OCI-LY7 (cell line): ENCODE measurements around the gene ST14. TPM values are rescaled to one million over a fixed set of nuclear protein-coding genes. Genes with fewer than 3 reads are reported as not detected.

Experiments
- BruUV-seq: library from RNA; stranded (reverse); fragments of 400-500 nt; replicated peaks from 2 replicates; lab custom pipeline; 2021; lab: Mats Ljungman, UMichigan
- CTCF ChIA-PET: fragments of 300-600 bp; sonication (Branson Sonifier 250); formaldehyde crosslinking; loops from one replicate; lab custom pipeline; 2022; ENCODE audit warnings: antibody characterized with exemption; ENCODE audit not compliant: unreplicated experiment; lab: Charles Lee
- POLR2A ChIA-PET: fragments of 300-600 bp; sonication (Branson Sonifier 250); formaldehyde crosslinking; loops from one replicate; lab custom pipeline; 2022; ENCODE audit warnings: antibody characterized with exemption; lab: Charles Lee
- DNase-seq: peaks from one replicate; pipeline ENCODE4 v3.0.0-alpha.2; 2015; ENCODE audit warnings: low spot score
- H2AFZ ChIP-seq: fragments of 200-600 bp; sonication (generic), shearing (Covaris generic); 2 replicates; pipeline ENCODE4 v1.6.1; 2014; ENCODE audit warnings: mild to moderate bottlenecking, antibody characterized with exemption, low read length, moderate library complexity
- H3K27ac ChIP-seq: fragments of 200-600 bp; sonication (generic); 2 replicates; pipeline ENCODE4 v1.5.1; 2014; ENCODE audit warnings: mixed run types, low read depth, mild to moderate bottlenecking, moderate library complexity, low read length, inconsistent platforms; ENCODE audit not compliant: poor library complexity, severe bottlenecking
- H3K36me3 ChIP-seq: fragments of 200-600 bp; sonication (generic); 2 replicates; pipeline ENCODE4 v1.6.1; 2014; ENCODE audit warnings: mild to moderate bottlenecking, antibody characterized with exemption, low read length, moderate library complexity, mixed read lengths; ENCODE audit not compliant: insufficient read depth
- H3K4me1 ChIP-seq: fragments of 200-600 bp; sonication (generic); 2 replicates; pipeline ENCODE4 v1.5.1; 2014; ENCODE audit warnings: mild to moderate bottlenecking, low read length; ENCODE audit not compliant: insufficient read depth, poor library complexity, severe bottlenecking
- H3K4me2 ChIP-seq: fragments of 200-600 bp; sonication (generic); 2 replicates; pipeline ENCODE4 v1.6.1; 2014; ENCODE audit warnings: mild to moderate bottlenecking, low read length
- H3K4me3 ChIP-seq: fragments of 200-600 bp; sonication (generic); 2 replicates; pipeline ENCODE4 v1.5.1; 2014; ENCODE audit warnings: mild to moderate bottlenecking, low read depth, low read length; ENCODE audit not compliant: poor library complexity, severe bottlenecking
- H3K79me2 ChIP-seq: fragments of 200-600 bp; sonication (generic); 2 replicates; pipeline ENCODE4 v1.6.1; 2016; ENCODE audit warnings: low read depth, mild to moderate bottlenecking, low read length, moderate library complexity, mixed read lengths; ENCODE audit not compliant: insufficient read depth
- H3K9me2 ChIP-seq: fragments of 200-600 bp; sonication (generic); 2 replicates; pipeline ENCODE4 v1.6.1; 2016; ENCODE audit warnings: mild to moderate bottlenecking, low read length, mixed read lengths; ENCODE audit not compliant: insufficient read depth
- H3K9me3 ChIP-seq: fragments of 200-600 bp; sonication (generic); 2 replicates; pipeline ENCODE4 v1.6.1; 2014; ENCODE audit warnings: mild to moderate bottlenecking, mixed run types, low read length, mixed read lengths
- H4K20me1 ChIP-seq: fragments of 200-600 bp; sonication (generic); 2 replicates; pipeline ENCODE4 v1.6.1; 2014; ENCODE audit warnings: mild to moderate bottlenecking, antibody characterized with exemption, low read length, moderate library complexity, mixed read lengths; ENCODE audit not compliant: insufficient read depth
- EZH2phosphoT487 ChIP-seq: fragments of 200-600 bp; sonication (generic); IDR thresholded peaks from 2 replicates; pipeline ENCODE4 v1.6.1; 2018; ENCODE audit warnings: low read depth, borderline replicate concordance, mild to moderate bottlenecking, mixed run types, antibody characterized with exemption, low read length, moderate library complexity, mixed read lengths
- intact Hi-C: fragments of 100-400 bp; cut with micrococcal nuclease; formaldehyde crosslinking; loops from one replicate; pipeline ENCODE4 v1.10.0; 2022; ENCODE audit not compliant: unreplicated experiment
- total RNA-seq, 2 experiments: library from RNA; depleted of rRNA in 1 of 2; stranded (reverse); fragments of >200 nt in 1 of 2; shearing (Covaris generic) in 1 of 2; gene quantifications; 2 replicates each; pipeline ENCODE4 v1.2.3, GENCODE V29; 2014 to 2022
- TF ChIP-seq, protein P1 (sequence below): fragments of 200-600 bp; sonication (generic); conservative IDR thresholded peaks from 2 replicates; pipeline ENCODE4 v1.5.1; 2014; ENCODE audit warnings: mild to moderate bottlenecking, antibody characterized with exemption, low read length, moderate library complexity, mixed read lengths

Gene ST14
- total RNA-seq, 2 experiments from 2014 or later = 98.0 to 135 TPM

DNA sequence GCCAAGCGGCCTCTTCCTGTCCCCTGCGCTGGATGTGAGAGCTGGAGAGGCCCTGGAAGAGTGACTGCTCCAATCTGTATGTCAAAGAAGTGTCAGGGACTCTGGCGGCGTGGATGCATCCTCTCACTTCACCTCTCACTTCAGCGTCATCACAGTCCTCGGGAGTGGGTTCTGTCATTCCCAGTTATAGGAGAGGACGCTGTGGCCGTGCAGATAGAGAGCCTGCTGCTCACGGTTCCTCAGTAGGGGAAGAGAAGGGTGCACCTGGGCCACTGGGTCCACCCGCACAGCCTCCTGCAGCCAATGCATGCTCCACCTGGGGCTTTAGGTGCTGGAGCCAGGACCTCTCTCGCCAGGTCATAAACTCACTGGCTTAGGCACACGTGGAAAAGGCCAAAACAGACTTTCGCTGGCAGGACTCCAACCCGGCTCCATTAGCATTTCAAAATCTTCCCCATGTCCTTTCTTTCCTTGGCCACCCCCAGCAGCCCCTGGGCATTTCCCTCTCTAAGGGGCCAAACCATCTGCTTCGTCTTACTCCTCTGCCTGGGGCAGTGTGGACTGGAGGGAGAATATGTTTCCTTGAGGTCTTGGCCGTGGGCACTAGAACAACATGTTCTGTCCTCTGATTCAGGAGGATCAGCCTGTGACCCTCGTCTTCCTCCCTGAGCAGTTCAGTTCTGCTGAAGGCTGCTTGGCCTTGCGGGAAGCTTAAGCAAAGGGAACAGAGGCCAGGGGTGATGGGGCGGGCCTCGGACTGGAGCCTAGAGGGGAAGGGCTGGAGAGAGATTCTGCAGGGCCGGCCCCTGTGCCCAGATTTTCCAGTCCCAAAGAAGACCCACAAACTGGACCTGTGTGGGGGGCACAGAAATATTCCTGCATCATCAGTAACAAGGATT lies 57.8 kb downstream of the ST14 start:
- Histone ChIP-seq H3K4me2 (no peak overlapping the region), H3K9me3 (no peaks in the 10 kb centered on the region), H3K79me2 (no peaks in the 10 kb centered on the region), H4K20me1 (no peaks in the 10 kb centered on the region), H3K4me1 (peaks cover 9% of the 10 kb centered on the region), H3K36me3 (peaks cover 20% of the 10 kb centered on the region; the same call in 1 of the 2 replicates), H3K9me2 (no peaks in the 10 kb centered on the region), H3K27ac (no peak overlapping the region), H2AFZ (no peak overlapping the region), H3K4me3 (no peak overlapping the region)
- no TSS peak for BruUV-seq
- DNase-seq = no peak
- POLR2A ChIA-PET = interaction anchor here (0.6 kb wide), 1 partner anchor 13 kb away, joined by 6 read pairs; no protein-coding TSS in a partner anchor
- TF ChIP-seq, protein P1, sequence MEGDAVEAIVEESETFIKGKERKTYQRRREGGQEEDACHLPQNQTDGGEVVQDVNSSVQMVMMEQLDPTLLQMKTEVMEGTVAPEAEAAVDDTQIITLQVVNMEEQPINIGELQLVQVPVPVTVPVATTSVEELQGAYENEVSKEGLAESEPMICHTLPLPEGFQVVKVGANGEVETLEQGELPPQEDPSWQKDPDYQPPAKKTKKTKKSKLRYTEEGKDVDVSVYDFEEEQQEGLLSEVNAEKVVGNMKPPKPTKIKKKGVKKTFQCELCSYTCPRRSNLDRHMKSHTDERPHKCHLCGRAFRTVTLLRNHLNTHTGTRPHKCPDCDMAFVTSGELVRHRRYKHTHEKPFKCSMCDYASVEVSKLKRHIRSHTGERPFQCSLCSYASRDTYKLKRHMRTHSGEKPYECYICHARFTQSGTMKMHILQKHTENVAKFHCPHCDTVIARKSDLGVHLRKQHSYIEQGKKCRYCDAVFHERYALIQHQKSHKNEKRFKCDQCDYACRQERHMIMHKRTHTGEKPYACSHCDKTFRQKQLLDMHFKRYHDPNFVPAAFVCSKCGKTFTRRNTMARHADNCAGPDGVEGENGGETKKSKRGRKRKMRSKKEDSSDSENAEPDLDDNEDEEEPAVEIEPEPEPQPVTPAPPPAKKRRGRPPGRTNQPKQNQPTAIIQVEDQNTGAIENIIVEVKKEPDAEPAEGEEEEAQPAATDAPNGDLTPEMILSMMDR = no peak
- no peak for TF ChIP-seq EZH2phosphoT487
- CTCF ChIA-PET = no interaction called here
- intact Hi-C loops = no loop called here

DNA sequence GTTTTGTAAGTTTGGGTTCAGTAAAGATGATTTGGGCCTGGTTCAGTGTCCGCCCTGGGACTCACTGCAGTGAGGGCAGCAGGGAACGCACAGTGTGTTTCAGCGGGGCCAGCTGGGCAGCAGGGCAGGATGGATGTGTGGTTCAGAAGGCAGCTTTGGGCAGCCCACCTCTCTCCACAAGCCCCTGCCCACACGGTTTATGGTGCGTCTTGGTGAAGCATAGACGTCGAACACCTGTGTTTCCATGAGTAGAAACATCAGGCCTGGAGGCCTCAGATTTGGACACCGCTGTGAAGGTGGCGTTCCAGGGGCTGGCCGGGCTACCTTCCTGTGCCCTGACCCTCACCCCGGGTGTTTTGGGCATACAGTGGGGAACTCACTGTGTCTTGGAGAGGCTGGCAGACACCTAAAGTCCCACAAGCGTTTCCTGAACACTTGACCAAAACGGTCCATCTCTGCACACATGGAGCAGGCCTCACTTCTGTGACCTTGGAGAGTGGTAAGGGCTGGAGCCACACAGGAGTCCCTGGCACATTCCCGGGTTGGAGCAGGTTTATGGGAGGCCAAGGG lies 59.0 kb downstream of the ST14 start:
- H3K9me3 ChIP-seq = no peaks in the 10 kb centered on the region
- no peak overlapping the region for H2AFZ ChIP-seq
- H4K20me1 ChIP-seq = no peaks in the 10 kb centered on the region
- H3K27ac ChIP-seq = no peak overlapping the region
- ChIA-PET CTCF (no interaction called here), POLR2A (no interaction called here)
- BruUV-seq = no TSS peak
- H3K9me2 ChIP-seq = no peaks in the 10 kb centered on the region
- no peak for DNase-seq
- intact Hi-C loops = no loop called here
- H3K4me2 ChIP-seq = no peak overlapping the region
- no peaks in the 10 kb centered on the region for H3K4me1 ChIP-seq
- no peak overlapping the region for H3K4me3 ChIP-seq
- TF ChIP-seq, protein P1 = no peak
- no peak for TF ChIP-seq EZH2phosphoT487
- peaks cover 15% of the 10 kb centered on the region; the same call in 1 of the 2 replicates for H3K36me3 ChIP-seq
- H3K79me2 ChIP-seq = no peaks in the 10 kb centered on the region

DNA sequence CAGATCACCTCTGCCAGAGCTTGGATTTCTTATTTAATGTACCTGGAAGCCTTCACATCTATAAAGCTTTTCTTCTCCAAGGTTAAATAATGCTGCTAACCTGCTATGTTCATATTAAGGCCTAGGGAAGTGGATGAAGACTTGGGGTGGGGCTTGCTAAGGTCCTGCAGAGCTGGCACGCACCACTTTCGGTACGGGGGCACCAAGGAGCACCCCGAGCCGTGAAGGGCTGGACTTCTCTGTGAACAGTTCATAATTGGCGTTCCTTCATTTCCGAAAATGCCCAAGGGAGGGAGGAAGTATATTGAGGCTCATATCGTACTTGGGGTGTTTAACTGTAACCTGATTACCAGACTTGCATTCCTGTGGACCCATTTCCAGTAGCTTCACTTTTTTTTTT lies 59.6 kb downstream of the ST14 start:
- H3K4me2 ChIP-seq = no peak overlapping the region
- TF ChIP-seq, protein P1 = no peak
- TF ChIP-seq EZH2phosphoT487 = no peak
- no TSS peak for BruUV-seq
- H3K4me1 ChIP-seq = no peaks in the 10 kb centered on the region
- no peak overlapping the region for H3K4me3 ChIP-seq
- intact Hi-C loops = no loop called here
- ChIA-PET CTCF (no interaction called here), POLR2A (interaction anchor here (0.7 kb wide), 1 partner anchor 42 kb away, joined by 6 read pairs; no protein-coding TSS in a partner anchor)
- H3K27ac ChIP-seq = no peak overlapping the region
- DNase-seq = no peak
- H3K36me3 ChIP-seq = peaks cover 15% of the 10 kb centered on the region
- no peaks in the 10 kb centered on the region for H3K9me2 ChIP-seq
- H3K9me3 ChIP-seq = no peaks in the 10 kb centered on the region
- no peak overlapping the region for H2AFZ ChIP-seq
- no peaks in the 10 kb centered on the region for H4K20me1 ChIP-seq
- no peaks in the 10 kb centered on the region for H3K79me2 ChIP-seq
